NCI-H146 (cell line): ENCODE results near the gene PTTG1.

Source experiments
- DNase-seq: peaks from one replicate; lab custom pipeline; 2025; lab: John Stamatoyannopoulos, UW

The PTTG1 gene

DNA sequence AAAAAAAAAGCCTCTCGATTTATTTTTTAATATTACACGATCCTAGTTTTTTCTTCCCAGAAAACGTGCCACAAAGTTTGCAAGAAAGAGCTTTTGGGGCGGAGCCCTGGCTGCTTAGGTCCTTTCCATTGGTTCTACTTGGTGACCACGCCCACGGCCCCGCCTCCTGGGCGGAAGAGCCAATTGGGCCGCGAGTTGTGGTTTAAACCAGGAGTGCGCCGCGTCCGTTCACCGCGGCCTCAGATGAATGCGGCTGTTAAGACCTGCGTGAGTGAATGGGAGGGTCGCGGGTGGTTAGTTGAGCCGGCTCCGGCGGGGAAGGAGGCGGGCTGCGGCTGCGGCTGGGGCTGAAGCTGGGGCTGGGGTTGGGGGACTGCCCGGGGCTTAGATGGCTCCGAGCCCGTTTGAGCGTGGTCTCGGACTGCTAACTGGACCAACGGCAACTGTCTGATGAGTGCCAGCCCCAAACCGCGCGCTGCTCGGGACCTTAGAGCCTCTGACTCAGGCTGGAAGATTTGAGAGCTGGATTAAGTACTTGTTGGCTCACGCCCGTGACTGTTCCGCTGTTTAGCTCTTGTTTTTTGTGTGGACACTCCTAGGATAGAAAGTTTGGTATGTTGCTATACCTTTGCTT, at the start of gene PTTG1:
TSS of gene PTTG1 (plus strand) at position 231 of the 634 bp plus-strand sequence. CDS start 458 bp downstream, outside the sequence.
- peak; percentile 95 for DNase-seq

DNA sequence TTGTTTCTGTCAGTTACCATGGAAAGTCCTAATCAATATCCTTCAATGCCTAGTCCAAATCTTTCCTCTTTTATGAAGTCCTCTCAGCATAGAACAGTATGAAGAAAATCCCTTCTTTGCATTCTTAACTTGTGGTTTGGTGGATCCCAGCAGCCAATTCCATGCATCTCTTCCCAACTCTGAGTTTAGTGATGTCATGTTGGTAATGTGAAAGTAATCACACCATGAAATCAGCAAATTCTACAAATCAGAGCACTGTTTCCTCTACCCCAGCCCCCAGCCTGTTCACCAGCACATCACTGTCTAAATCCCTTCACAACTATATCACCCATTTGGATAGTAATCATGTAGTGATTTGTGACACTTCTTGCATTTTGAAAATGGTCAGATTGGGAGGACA, 46.5 kb upstream of the PTTG1 start:
- DNase-seq = no peak

DNA sequence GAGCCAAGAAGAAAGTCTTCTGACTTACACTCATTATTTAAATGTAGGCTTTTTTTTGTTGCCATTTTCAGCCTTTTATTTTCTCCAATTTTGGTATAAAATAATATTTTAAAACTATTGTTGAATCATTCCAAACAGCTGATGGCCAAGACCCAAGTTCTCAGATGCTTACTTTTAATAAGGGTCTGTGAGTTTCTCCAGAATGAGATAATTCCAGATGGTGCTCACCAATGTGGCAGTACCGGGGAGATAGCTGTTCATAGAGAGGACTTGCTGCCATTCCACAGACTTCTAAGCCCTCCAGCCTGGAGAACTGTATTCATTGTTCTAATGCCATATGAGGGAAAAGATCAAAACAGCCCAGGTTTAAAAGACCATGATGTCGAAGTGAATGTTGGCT, 46.0 kb upstream of the PTTG1 start:
- no peak for DNase-seq

DNA sequence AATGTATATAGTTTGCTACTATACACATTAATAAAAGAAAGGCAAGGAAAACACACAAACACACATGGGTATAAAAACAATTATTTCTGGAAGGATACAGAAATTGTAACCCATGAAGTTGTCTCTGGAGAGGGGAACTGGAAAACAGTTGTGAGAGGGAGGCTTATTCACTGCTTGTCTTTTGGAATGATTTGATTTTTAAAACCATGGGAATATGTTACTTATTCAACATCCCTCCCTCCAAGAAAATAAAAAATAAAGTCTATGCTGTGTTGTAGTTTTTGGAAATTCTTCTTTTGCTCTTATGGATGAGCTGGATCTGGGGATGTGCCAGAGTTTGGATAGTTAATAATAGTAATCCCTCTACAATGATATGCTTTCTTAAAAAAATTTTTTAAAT, 45.2 kb upstream of the PTTG1 start:
- DNase-seq = no peak

DNA sequence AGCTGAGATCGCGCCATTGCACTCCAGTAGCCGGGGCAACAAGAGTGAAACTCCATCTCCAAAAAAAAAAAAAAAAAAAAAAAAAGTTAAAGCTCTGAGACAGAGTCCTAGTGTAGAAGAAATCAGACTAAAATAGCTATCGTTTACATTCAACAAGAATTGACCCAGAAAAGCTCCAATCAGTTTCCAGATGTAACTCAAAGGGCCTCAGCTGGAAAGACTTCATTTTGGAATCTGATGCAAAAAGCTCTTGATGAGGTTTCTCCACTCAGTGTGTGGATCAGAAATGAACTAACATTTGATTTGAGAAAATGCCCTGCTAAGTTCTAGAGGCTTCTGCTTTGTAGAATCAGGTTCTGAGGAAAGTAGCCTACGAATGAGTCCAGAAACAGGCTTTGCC, 44.0 kb upstream of the PTTG1 start:
- no peak for DNase-seq

DNA sequence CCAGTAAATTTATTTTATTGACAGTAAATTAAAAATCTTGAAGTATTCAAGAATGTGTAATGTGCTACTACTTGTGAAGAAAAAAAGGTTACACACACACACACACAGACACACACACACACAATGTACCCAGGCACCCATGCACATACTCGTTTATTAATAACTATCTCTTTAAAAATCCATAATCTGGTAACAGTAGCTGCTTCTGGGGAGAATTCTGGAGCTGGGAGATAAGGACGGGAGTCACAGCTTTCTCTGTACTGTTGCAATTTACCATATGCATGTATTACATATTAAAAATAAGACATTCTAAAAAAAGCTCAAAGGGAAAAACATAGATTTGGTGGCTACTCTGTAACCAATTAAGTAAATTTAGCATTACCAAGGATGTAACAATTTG, 43.3 kb upstream of the PTTG1 start:
- no peak for DNase-seq

DNA sequence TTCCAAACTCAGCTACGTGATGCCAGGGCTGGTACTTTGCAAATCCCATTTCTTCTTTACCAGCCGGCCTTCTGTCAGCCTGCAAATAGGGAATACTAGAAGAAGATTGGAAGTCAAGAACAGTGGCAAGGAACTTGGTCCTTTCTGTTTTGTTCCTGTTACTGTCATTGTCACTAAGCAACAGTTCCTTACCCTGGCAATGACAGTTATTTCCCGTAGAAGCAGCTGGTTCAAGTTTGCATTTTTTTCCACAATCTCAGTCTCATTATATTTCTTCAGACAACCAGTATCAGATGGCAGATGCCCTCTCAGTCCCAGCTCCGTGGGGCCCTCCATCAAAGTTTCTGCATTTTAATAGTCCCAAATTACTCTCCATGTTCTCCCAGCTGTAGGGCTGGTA, 42.1 kb upstream of the PTTG1 start:
- DNase-seq = no peak

DNA sequence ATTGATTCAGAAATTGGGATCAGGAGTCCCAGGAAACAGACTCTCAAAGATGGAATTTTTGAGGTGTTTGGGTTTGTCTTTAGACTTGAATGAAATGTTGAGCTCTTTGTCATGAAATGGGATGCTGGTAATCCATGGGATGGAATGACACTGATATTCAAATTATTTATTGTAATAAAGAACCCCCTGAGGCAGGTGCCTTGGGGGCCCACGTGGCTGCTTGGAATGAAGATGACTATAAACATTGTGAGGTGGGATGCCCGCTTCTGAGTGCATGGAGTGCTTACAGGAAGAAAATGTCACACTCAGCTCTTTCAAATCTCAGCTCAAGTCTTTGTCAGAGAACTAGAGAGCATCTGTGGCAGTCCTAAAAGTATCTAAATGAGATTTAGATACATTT, 41.6 kb upstream of the PTTG1 start:
- no peak for DNase-seq

DNA sequence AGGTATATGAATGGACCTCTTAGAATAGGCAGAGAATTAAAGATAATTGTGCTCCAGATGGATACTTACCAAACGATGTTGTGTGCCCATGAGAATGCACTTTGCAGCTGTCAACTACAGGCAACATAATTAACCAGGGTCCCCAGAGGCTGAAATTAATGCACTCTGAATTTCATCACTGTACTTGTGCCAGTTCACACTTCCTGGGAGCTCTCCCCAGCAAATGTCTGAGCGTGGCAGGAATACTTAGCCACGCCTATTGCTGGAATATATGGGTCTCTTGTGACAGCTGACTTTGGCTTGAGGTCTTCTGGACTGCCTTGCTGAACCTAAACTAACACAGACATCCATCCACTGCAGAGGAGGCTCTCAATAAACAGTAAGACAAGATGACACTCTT, 39.3 kb upstream of the PTTG1 start:
- DNase-seq = no peak

DNA sequence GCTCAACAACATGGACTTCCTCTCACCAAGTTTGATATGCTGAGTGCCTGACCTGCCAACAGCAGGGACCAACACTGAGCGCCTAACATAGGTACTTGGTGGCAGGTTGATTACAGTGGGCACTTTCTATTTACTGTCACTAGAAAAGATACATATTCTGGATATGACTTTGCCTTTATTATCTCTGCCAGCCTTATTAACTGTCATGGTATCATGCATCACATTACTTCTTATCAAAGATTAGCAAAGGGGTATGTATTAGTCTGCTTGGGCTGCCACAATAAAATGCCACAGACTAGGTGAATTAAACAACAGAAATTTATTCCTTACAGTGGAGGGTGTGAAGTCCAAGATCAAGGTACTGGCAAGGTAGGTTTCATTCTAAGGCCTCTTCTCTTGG, 37.0 kb upstream of the PTTG1 start:
- DNase-seq = no peak

DNA sequence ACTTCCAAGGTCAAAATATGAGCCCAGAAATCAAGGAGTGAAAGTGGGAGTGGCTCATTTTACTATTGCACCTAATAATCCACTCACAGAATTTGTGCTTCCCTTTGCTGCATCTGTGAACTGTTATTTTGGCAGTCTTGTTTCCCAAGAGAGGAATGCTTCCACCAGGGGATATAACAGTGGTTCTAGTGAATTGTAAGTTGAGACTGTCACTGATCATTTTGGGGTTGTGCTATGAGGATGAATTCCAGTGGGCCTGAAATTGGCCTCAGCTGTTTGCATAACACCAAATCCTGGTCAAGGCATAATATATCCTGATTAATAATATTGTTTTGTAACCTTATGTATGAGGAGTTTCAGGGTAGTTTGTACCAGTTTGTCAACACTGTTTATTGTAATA, 36.2 kb upstream of the PTTG1 start:
- DNase-seq = no peak

DNA sequence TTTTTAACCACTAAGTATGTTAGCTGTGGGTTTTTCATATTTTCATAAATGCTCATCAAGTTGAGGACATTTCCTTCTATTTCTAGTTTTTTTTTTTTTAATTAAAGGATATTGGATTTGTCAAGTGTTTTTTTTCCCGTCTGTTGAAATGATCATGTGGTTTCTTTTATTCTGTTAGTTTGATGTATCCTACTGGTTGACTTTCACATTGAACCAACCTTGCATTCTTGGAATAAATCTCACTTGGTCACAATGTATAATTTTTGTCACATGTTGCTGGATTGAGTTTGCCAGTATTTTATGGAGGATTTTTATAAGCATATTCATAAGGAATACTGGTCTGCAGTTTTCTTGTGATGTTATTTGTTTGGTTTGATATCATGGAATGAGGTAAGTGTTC, 34.2 kb upstream of the PTTG1 start:
- DNase-seq = no peak

DNA sequence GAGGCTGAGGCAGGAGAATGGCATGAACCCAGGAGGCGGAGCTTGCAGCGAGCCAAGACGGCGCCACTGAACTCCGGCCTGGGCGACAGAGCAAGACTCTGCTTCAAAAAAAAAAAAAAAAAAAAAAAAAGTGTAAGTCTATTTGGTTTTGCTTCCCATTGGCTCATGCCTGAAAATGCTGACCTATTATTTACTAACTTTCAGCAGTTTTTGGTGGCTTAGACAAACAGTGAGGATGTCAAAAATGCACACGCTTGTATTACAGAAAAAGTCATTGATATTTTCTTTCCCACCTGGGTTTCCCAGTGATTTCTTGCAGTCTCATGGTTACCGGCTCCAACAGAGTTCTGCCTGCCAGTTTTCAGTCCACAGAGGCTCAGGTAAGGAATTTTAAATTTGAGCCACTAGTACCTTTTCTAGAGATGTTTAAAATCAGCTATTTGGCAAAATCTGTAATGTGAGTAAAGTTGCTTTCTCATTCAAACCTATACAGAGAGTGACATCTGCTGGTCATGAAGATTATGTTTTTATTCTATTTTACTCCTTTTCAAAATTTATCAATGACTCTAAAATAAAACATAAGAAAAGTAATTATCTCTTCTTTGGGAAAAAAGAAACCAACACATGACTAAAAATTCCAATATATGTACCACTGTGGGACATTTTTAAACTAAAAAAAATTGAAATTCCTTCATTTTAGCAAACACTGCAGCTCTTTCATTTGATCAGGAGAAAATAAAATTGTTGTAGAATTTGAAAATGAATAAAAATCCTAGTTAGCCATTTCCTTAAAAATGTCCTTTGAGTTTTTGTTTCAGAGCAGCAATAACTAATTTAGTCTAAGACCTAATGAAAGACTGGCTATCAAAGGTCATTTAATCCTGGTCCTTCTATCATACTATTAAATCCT, 30.6 kb upstream of the PTTG1 start:
- DNase-seq = peak; percentile 2

DNA sequence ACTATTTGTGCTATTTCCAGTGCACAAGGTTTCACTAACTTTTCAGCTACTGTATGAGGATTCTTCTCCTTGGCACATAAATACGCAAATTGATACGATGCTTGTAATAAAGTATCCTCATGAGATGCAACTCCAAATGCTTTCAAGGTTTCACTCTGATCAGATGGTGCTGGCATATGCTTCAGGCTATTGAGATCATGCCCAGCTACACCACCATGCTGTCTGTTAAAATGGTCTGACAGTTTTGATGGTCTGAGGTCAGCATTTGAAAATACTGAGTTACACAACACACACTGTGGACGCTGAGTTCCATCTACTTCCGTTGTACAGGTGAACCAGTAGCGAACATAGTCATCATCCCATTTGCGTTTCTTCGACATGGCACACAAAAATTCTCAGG, 26.5 kb upstream of the PTTG1 start:
- DNase-seq = no peak

DNA sequence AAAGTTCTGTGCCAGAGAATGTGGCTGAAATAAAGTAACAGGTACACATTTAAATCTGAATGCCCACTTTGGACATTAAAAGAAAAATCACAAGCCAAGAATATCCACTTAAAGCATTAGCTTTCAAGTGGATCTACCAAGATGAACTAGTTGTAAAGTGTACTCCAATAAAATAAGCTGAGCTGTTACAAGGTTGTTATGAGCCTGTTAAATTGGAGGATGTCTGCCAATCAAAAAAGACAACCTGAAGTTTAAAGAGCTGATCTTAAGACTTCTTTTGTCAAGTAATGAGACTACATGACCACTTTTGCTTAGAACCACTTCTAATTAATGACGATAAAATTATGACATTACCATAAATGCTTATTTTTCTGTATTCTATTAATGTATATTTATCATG, 24.2 kb upstream of the PTTG1 start:
- DNase-seq = no peak

DNA sequence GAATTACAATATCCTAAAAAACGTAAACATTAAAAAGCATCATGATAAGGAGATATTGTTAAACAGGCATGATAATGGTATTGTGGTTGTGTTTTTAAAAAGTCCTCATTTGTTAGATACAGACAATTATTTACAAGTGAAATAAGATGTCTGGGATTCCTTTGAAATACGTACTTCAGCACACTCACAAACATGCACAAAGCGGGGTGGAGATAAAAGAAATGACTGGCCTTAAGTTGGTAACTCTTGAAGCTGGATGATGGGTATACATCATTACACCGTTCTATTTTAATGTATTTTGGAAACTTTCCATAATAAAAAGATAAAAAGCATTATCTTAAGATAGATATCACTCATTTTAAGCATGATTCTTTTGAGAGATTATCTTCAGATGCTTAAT, 22.8 kb upstream of the PTTG1 start:
- DNase-seq = peak; percentile 7

DNA sequence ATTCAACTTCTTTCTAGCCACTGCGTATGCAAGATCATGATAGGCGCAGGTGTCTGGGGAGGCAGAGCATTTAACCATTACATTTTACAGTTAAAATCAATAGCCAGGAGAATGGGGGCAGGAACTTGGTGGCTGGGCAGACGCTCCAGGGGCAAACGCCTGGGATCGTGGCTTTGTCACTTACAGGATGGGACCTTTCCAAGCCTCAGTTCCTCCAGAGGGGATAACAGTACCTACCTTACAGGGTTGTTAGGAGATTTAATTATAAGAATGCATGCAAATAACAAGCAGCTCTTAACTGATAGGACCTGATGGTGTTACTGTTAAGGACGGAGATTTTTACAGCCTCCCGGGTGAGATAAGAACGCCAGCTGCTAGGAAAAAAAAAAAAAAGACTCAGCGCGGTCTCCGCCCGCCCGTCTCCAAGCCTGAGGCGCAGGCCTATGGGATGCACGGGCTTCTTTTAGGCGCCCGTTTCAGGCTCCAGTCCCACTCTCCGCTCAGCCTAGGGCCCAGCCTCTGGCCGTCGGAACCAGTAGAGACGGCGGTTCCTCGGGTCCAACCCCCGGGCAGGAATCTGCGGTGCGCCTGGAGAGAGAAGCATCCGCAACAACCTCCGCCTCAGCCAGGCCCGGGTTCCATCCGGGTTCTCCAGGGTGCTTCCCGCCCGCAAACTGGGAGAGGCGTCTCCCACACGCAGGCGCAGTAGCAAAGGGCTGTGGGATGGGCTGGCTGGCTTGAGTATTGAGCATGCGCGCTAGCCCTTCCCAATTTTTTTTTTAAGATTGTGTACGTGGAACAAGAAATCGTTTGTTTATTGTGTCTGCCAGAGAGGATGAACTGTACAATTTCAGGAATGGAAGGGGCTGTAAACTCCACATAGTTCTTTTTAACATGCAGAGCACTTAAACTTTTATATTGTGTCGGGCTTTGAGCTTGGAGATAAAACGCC, 22.0 kb upstream of the PTTG1 start, which contains the start of gene FAM200C:
TSS of gene FAM200C (minus strand) at position 653 of the 952 bp plus-strand sequence. CDS start 4,564 bp downstream, outside the sequence.
- peak; percentile 92 for DNase-seq

DNA sequence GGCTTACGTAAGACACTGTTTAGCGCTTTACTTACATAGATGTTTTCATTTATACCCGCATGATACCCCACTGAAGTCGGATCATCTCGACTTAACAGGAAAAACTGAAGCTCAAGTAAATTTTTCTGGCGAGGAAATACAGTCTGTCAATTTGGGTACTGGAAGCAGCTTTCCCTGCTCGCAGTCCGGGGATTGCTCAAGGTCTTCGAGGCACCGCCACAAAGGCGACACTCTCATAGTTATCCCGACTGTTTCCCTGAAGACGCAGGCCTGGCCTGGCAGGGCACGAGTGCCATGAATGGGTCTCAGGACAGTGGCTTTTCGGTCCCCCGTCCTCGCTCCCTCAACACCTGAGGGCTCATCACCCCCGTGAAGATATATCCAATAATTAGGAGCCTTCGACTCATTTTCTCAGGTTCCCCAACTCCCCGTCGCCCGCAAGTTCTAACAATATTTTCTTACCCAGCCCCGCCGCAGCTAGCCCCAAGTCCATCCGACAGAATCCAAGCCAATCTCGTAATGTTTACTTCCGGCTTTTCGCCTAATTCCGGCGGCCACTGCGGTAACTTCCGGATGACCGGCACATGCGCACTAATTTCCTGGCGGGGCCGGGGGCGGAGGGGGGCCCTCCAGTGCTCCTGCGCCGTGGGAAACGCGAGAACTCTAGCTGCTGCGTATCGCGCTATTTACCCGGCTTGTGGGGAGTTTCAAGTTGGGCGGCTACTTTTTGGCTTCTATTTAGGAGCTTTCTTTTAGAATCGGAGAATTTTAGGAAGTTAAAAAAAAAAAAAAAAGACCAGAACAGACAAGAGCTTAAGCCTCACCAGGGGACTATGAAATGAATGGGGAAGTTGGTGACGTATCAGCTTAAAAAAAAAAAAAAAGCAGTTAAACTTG, 2.8 kb upstream of the PTTG1 start, which contains the start of gene SLU7:
TSS of gene SLU7 (minus strand) at position 521 of the 897 bp plus-strand sequence. CDS start 3,787 bp downstream, outside the sequence.
- peak; percentile 87 for DNase-seq

DNA sequence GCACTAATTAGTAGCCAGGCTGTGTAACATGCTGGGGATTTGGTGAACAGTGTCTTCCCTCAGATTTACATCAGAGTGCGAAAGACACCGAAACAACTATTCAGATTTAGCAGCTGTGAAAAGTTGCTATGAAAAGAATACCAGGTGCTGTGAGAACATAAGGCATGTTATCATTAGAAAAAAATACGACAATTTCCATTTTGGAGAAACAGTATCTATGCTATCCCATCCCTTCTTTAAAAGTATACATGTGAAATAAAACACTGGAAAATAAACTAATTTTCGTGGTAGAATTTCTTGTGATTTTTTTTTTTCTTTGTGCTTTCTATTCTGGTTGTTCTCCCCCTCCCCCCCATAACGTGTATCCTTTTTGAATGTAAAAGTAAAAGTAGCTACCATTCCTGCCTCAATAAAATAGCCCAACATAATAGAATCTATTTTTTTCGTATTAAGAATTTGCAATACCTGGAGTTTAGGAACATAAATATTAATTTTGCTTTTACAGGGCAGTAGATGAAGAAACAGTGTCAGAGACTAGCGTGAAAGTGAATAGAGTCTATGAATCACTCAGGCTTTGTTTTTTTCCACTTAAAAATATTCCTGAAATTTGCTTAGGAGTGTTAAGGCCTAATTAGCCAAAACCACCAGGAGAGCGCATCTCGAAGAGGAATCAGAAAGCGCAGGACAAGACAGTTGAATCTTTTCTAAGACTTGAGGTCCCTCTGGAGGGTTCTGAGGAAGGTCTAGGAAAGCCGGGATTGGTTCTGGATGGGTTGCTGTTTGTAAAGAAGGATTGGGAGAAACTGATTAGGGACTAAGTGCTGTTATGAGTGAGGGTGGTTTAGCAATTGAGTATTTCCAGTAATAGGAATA, 2.0 kb upstream of the PTTG1 start:
- DNase-seq = no peak

DNA sequence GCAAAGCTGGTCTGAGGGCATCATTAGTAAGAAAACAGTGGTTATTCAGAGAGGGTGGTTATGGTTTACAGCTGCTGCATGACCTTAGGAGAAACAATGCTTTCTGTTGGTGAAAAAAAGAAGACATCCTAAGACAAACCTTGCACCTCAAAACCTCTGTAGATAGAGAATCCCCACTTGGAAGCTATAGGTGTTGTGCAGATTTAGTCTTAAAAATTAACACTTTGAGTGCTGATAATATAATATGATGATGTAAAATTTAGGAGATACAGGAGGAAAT, 1.4 kb upstream of the PTTG1 start:
- DNase-seq = no peak
